GM06990 (cell line): ENCODE data around the gene TRIP10.
"Not testable (repeated sequence)": the region's sequence is repeated elsewhere in the genome, so short reads cannot be mapped to it uniquely, and the experiment has no call there.

ENCODE experiments used
- DNase-seq: peaks from one replicate; pipeline ENCODE4 v3.0.0-alpha.2; 2011; ENCODE audit not compliant: insufficient read length; ENCODE audit errors: extremely low read depth
- H3K27me3 ChIP-seq: replicated peaks from 2 replicates; pipeline ENCODE4 v1.6.0; 2011; ENCODE audit warnings: low read length; ENCODE audit not compliant: control insufficient read depth, insufficient read depth
- H3K36me3 ChIP-seq: 2 replicates; pipeline ENCODE4 v1.5.1; 2011; ENCODE audit warnings: low read length; ENCODE audit not compliant: control insufficient read depth, insufficient read depth
- H3K4me3 ChIP-seq: replicated peaks from 2 replicates; pipeline ENCODE4 v1.5.1; 2011; ENCODE audit warnings: low read depth, mild to moderate bottlenecking, control low read depth, low read length
- CTCF ChIP-seq: IDR thresholded peaks from 2 replicates; pipeline ENCODE4 v1.5.1; 2011; ENCODE audit warnings: low read length, control low read depth, mild to moderate bottlenecking, inconsistent platforms; ENCODE audit not compliant: insufficient read depth, poor library complexity, severe bottlenecking

Gene TRIP10

GRCh38 chr19:6708346-6708745 lies 31.1 kb upstream of the TRIP10 start:
- H3K27me3 ChIP-seq: peaks cover 1% of the 10 kb centered on the region
- H3K36me3 ChIP-seq: no peaks in the 10 kb centered on the region
- TF ChIP-seq CTCF: no peak
- H3K4me3 ChIP-seq: no peak overlapping the region
- no peak for DNase-seq

GRCh38 chr19:6708913-6709312 lies 30.6 kb upstream of the TRIP10 start:
- H3K27me3 ChIP-seq, H3K4me3 ChIP-seq, DNase-seq, H3K36me3 ChIP-seq: not testable (repeated sequence)

GRCh38 chr19:6709549-6709948 lies 29.9 kb upstream of the TRIP10 start:
- Histone ChIP-seq H3K36me3 (no peaks in the 10 kb centered on the region), H3K4me3 (no peak overlapping the region), H3K27me3 (peaks cover 1% of the 10 kb centered on the region)
- DNase-seq: no peak
- no peak for TF ChIP-seq CTCF

GRCh38 chr19:6710273-6711077 lies 29.0 kb upstream of the TRIP10 start:
- no peak overlapping the region for H3K4me3 ChIP-seq
- DNase-seq: no peak
- peaks cover 1% of the 10 kb centered on the region for H3K27me3 ChIP-seq
- peak; percentile 30 for TF ChIP-seq CTCF
- no peaks in the 10 kb centered on the region for H3K36me3 ChIP-seq

GRCh38 chr19:6711078-6711361 lies 28.5 kb upstream of the TRIP10 start:
- no peak for DNase-seq
- no peak overlapping the region for H3K4me3 ChIP-seq
- no peak for TF ChIP-seq CTCF
- H3K27me3 ChIP-seq: peaks cover 1% of the 10 kb centered on the region
- no peaks in the 10 kb centered on the region for H3K36me3 ChIP-seq

- Histone ChIP-seq H3K27me3 (peaks cover 1% of the 10 kb centered on the region), H3K4me3 (no peak overlapping the region), H3K36me3 (no peaks in the 10 kb centered on the region)
- DNase-seq: no peak
- no peak for TF ChIP-seq CTCF
Observed at GRCh38 chr19:6711605-6712004, 27.9 kb upstream of the TRIP10 start.
